IMR-90 (cell line): ENCODE measurements around the gene HIPK3. TPM values are rescaled to one million over a fixed set of nuclear protein-coding genes. Genes with fewer than 3 reads are reported as not detected.

Experiments
- ATAC-seq: fragments of 200-7000 bp; cut with Tn5 transposase; 2 replicates; pipeline ENCODE4 v1.9.1; 2020; ENCODE audit warnings: low read depth, mild to moderate bottlenecking, moderate library complexity
- BruUV-seq: library from RNA; stranded (reverse); fragments of 400-500 nt; replicated peaks from 2 replicates; lab custom pipeline; 2021; lab: Mats Ljungman, UMichigan
- CTCF ChIA-PET: fragments of 300-600 bp; formaldehyde crosslinking; extraction: SDS; loops from one replicate; lab custom pipeline; 2021; ENCODE audit warnings: antibody characterized with exemption; lab: Yijun Ruan, JAX
- POLR2A ChIA-PET: fragments of 300-600 bp; sonication (Branson Sonifier 250); formaldehyde crosslinking; loops from one replicate; lab custom pipeline; 2022; ENCODE audit warnings: antibody characterized with exemption; ENCODE audit not compliant: unreplicated experiment; lab: Charles Lee
- DNase-seq: peaks from one replicate; pipeline ENCODE4 v3.0.0; 2013
- H2AFZ ChIP-seq: replicated peaks from 2 replicates; pipeline ENCODE3; 2013; ENCODE audit warnings: low read length, mild to moderate bottlenecking; ENCODE audit not compliant: poor library complexity
- H2AK5ac ChIP-seq: 2 replicates; pipeline ENCODE4 v1.6.1; 2013; ENCODE audit warnings: low read depth, low read length, inconsistent platforms
- H2AK9ac ChIP-seq: replicated peaks from 2 replicates; pipeline ENCODE3; 2013; ENCODE audit warnings: mild to moderate bottlenecking, low read depth, low read length, moderate library complexity; ENCODE audit not compliant: poor library complexity
- H2BK120ac ChIP-seq: 2 replicates; pipeline ENCODE4 v1.6.1; 2013; ENCODE audit warnings: low read depth, low read length, inconsistent platforms
- H2BK15ac ChIP-seq: 3 replicates; pipeline ENCODE4 v1.6.1; 2013; ENCODE audit warnings: low read depth, low read length, inconsistent platforms
- H2BK20ac ChIP-seq: 2 replicates; pipeline ENCODE4 v1.6.1; 2013; ENCODE audit warnings: low read depth, mild to moderate bottlenecking, inconsistent platforms, low read length, moderate library complexity
- H2BK5ac ChIP-seq: 2 replicates; pipeline ENCODE4 v1.6.1; 2013; ENCODE audit warnings: mild to moderate bottlenecking, low read depth, low read length, inconsistent platforms; ENCODE audit not compliant: poor library complexity, severe bottlenecking
- H3K14ac ChIP-seq: replicated peaks from 2 replicates; pipeline ENCODE4 v1.6.1; 2013; ENCODE audit warnings: low read depth, low read length, inconsistent platforms
- H3K18ac ChIP-seq: 2 replicates; pipeline ENCODE4 v1.6.1; 2013; ENCODE audit warnings: low read depth, low read length, control low read depth
- H3K23ac ChIP-seq: 2 replicates; pipeline ENCODE4 v1.6.1; 2013; ENCODE audit warnings: low read depth, low read length, inconsistent platforms
- H3K27ac ChIP-seq: 2 replicates; pipeline ENCODE4 v1.5.1; 2013; ENCODE audit warnings: mild to moderate bottlenecking, control low read depth, low read length; ENCODE audit not compliant: insufficient read depth
- H3K27me3 ChIP-seq: 2 replicates; pipeline ENCODE4 v1.6.1; 2013; ENCODE audit warnings: low read length; ENCODE audit not compliant: control insufficient read depth, insufficient read depth
- H3K36me3 ChIP-seq: 2 replicates; pipeline ENCODE4 v1.6.1; 2013; ENCODE audit warnings: low read length, mixed read lengths; ENCODE audit not compliant: control insufficient read depth, insufficient read depth
- H3K4ac ChIP-seq: 2 replicates; pipeline ENCODE4 v1.6.1; 2013; ENCODE audit warnings: low read depth, low read length, inconsistent platforms
- H3K4me1 ChIP-seq: 2 replicates; pipeline ENCODE4 v1.6.1; 2013; ENCODE audit warnings: low read length, mixed read lengths; ENCODE audit not compliant: control insufficient read depth, insufficient read depth
- H3K4me2 ChIP-seq: 2 replicates; pipeline ENCODE4 v1.6.1; 2013; ENCODE audit warnings: low read depth, mild to moderate bottlenecking, control low read depth, low read length, moderate library complexity
- H3K4me3 ChIP-seq: 2 replicates; pipeline ENCODE4 v1.5.1; 2013; ENCODE audit warnings: low read depth, mild to moderate bottlenecking, control low read depth, low read length, moderate library complexity; ENCODE audit not compliant: insufficient read depth
- H3K56ac ChIP-seq: 2 replicates; pipeline ENCODE4 v1.6.1; 2013; ENCODE audit warnings: low read length, inconsistent platforms; ENCODE audit not compliant: insufficient read depth; ENCODE audit errors: extremely low read depth
- H3K79me1 ChIP-seq, 2 experiments: 2 replicates each; pipeline ENCODE4 v1.6.1; 2013; ENCODE audit warnings: low read length in 2 of 2, inconsistent platforms in 1 of 2, low read depth in 1 of 2
- H3K9ac ChIP-seq: 2 replicates; pipeline ENCODE4 v1.6.1; 2013; ENCODE audit warnings: low read depth, low read length, control low read depth
- H3K9me1 ChIP-seq: 2 replicates; pipeline ENCODE4 v1.6.1; 2013; ENCODE audit warnings: low read length, inconsistent platforms; ENCODE audit not compliant: insufficient read depth
- H3K9me3 ChIP-seq: 2 replicates; pipeline ENCODE4 v1.6.1; 2013; ENCODE audit warnings: low read length; ENCODE audit not compliant: control insufficient read depth, insufficient read depth
- H4K20me1 ChIP-seq: 2 replicates; pipeline ENCODE4 v1.6.1; 2013; ENCODE audit warnings: low read length, inconsistent platforms; ENCODE audit not compliant: insufficient read depth
- H4K5ac ChIP-seq: 2 replicates; pipeline ENCODE4 v1.6.1; 2013; ENCODE audit warnings: mild to moderate bottlenecking, low read depth, low read length, control low read depth
- H4K8ac ChIP-seq, 2 experiments: 2 replicates each; pipeline ENCODE4 v1.6.1; 2013; ENCODE audit warnings: low read depth in 2 of 2, low read length in 2 of 2, control low read depth in 1 of 2, inconsistent platforms in 1 of 2
- H4K91ac ChIP-seq: 2 replicates; pipeline ENCODE4 v1.6.1; 2013; ENCODE audit warnings: low read depth, low read length, inconsistent platforms; ENCODE audit not compliant: insufficient read depth
- BHLHE40 ChIP-seq: fragments of 150-350 bp; IDR thresholded peaks from 2 replicates; pipeline ENCODE4 v1.6.1; 2016; ENCODE audit warnings: mild to moderate bottlenecking, low read depth, low read length
- CEBPB ChIP-seq: IDR thresholded peaks from 2 replicates; pipeline ENCODE4 v1.6.1; 2012; ENCODE audit warnings: low read depth, low read length, improper control_type of control experiment
- CHD1 ChIP-seq: IDR thresholded peaks from 2 replicates; pipeline ENCODE4 v1.6.1; 2012; ENCODE audit warnings: low read depth, low read length, improper control_type of control experiment
- FOS ChIP-seq: fragments of 150-350 bp; IDR thresholded peaks from 2 replicates; pipeline ENCODE4 v1.6.1; 2016; ENCODE audit warnings: low read depth, low read length
- MAFK ChIP-seq: IDR thresholded peaks from 2 replicates; pipeline ENCODE4 v1.6.1; 2012; ENCODE audit warnings: low read depth, low read length, improper control_type of control experiment
- MAZ ChIP-seq: IDR thresholded peaks from 2 replicates; pipeline ENCODE4 v1.6.1; 2012; ENCODE audit warnings: low read depth, mild to moderate bottlenecking, low read length, improper control_type of control experiment, moderate library complexity, borderline replicate concordance
- MXI1 ChIP-seq: IDR thresholded peaks from 2 replicates; pipeline ENCODE4 v1.6.1; 2012; ENCODE audit warnings: low read depth, mild to moderate bottlenecking, low read length, moderate library complexity, borderline replicate concordance
- NFE2L2 ChIP-seq: fragments of 150-350 bp; IDR thresholded peaks from 2 replicates; pipeline ENCODE4 v1.6.1; 2016; ENCODE audit warnings: low read depth, mild to moderate bottlenecking, low read length
- POLR2A ChIP-seq: IDR thresholded peaks from 2 replicates; pipeline ENCODE4 v1.6.1; 2012; ENCODE audit warnings: mild to moderate bottlenecking, low read depth, low read length
- RAD21 ChIP-seq: IDR thresholded peaks from 2 replicates; pipeline ENCODE4 v1.6.1; 2012; ENCODE audit warnings: low read length, improper control_type of control experiment
- RCOR1 ChIP-seq: IDR thresholded peaks from 2 replicates; pipeline ENCODE4 v1.6.1; 2012; ENCODE audit warnings: mild to moderate bottlenecking, low read length, improper control_type of control experiment; ENCODE audit not compliant: insufficient replicate concordance
- RFX5 ChIP-seq: IDR thresholded peaks from 2 replicates; pipeline ENCODE4 v1.8.0; 2012; ENCODE audit warnings: low read depth, mild to moderate bottlenecking, low read length, moderate library complexity
- SMC3 ChIP-seq: fragments of 150-350 bp; IDR thresholded peaks from 2 replicates; pipeline ENCODE4 v1.6.1; 2016; ENCODE audit warnings: low read depth, mild to moderate bottlenecking, antibody characterized with exemption, low read length, moderate library complexity
- WGBS, 2 experiments: methylation state at CpG; one replicate each; pipeline versions ENCODE4 v1.1.5 to v1.1.7; 2013; ENCODE audit warnings: missing lambda C conversion rate in 2 of 2; ENCODE audit not compliant: insufficient read length in 1 of 2; ENCODE audit errors: extremely low coverage in 2 of 2; 5-methylcytosine and 5-hydroxymethylcytosine counted together
- dilution Hi-C: fragments of 300-500 bp; cut with HindIII; formaldehyde crosslinking; loops from one replicate; pipeline ENCODE4 v1.14.3; 2018; ENCODE audit warnings: low sequenced_read_pairs; ENCODE audit not compliant: unreplicated experiment
- in situ Hi-C: fragments of 300-500 bp; cut with MboI; formaldehyde crosslinking; loops from 3 replicates; pipeline ENCODE4 v1.14.3; 2019; ENCODE audit warnings: low sequenced_read_pairs, inconsistent platforms, mixed read lengths
- intact Hi-C: fragments of 100-400 bp; cut with micrococcal nuclease; formaldehyde crosslinking; loops from 2 replicates; pipeline ENCODE4 v1.10.0; 2022
- polyA plus RNA-seq, 3 experiments: library from polyadenylated mRNA; depleted of rRNA; stranded (reverse); fragments of >200 nt; gene quantifications; 2 replicates each; pipeline ENCODE4 v1.2.3, GENCODE V29; 2012; ENCODE audit warnings: low replicate concordance in 1 of 3
- total RNA-seq: library from RNA; depleted of rRNA; stranded (reverse); fragments of >200 nt; gene quantifications from 2 replicates; pipeline ENCODE4 v1.2.3, GENCODE V29; 2012
- TF ChIP-seq, protein P1 (sequence below): conservative IDR thresholded peaks from 2 replicates; pipeline ENCODE4 v1.5.1; 2012; ENCODE audit warnings: mild to moderate bottlenecking, low read depth, low read length, improper control_type of control experiment
- TF ChIP-seq, protein P2 (sequence below): fragments of 150-350 bp; IDR thresholded peaks from 2 replicates; pipeline ENCODE4 v1.6.1; 2016; ENCODE audit warnings: low read depth, mild to moderate bottlenecking, low read length, moderate library complexity, borderline replicate concordance

HIPK3 gene
- total and polyA plus RNA-seq, 2 of the 4 experiments (the other 2 are of a cell fraction), result 8.3 to 103 TPM

DNA sequence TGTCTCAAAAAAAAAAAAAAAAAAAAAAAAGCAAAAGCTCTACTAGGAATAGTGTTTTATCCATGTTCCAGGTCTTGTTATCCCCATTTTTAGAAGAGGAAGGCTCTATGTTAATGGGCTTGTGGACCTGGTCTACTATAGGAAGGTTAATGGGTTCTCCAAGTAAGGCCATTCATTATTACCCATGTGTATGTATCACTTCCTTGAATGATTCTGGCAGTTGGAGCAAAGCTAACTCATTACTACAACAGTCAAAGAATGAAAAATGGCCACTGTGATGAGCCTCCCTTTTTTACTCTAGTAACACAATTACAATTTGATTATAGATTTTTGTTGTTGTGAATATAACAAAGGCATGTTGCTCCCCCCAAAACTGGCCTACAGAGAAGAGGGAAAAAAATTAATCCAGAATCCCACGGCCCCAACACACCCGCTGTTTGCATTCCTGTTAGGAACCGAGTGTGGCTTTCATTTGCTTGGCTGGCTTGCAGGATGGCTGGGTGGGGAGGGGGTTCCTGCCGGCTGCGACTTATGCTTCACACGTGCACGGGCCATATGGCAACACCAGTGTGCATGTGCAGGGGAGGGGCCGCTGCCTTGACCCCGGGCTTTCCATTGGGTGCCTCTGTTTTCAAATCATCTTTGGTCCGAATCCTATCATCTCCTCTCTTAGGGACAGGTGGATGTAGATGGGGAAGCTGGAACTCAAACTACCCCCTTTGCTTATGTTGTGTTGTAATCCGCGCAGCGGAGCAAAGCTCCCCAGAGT, 148.8 kb downstream of the HIPK3 start:
- no peak overlapping the region for H3K4ac ChIP-seq
- no peak overlapping the region for H4K8ac ChIP-seq
- H4K20me1 ChIP-seq, result no peaks in the 10 kb centered on the region
- H3K4me3 ChIP-seq, result no peak overlapping the region
- no peak overlapping the region for H2AK9ac ChIP-seq
- no peak overlapping the region for H3K56ac ChIP-seq
- no peak overlapping the region for H2BK20ac ChIP-seq
- no peaks in the 10 kb centered on the region for H3K36me3 ChIP-seq
- H3K23ac ChIP-seq, result no peak overlapping the region
- no peak for DNase-seq
- no peak overlapping the region for H3K4me2 ChIP-seq
- no peaks in the 10 kb centered on the region for H3K9me3 ChIP-seq
- dilution Hi-C loops (no loop called here), in situ Hi-C loops (no loop called here), intact Hi-C loops (no loop called here)
- no TSS peak for BruUV-seq
- no peak for ATAC-seq
- H3K9ac ChIP-seq, result no peak overlapping the region
- H2AK5ac ChIP-seq, result no peak overlapping the region
- H2BK15ac ChIP-seq, result no peak overlapping the region
- H3K9me1 ChIP-seq, result peaks cover 5% of the 10 kb centered on the region
- H3K27me3 ChIP-seq, result no peaks in the 10 kb centered on the region
- H4K5ac ChIP-seq, result no peak overlapping the region
- H3K18ac ChIP-seq, result no peak overlapping the region
- H4K91ac ChIP-seq, result no peak overlapping the region
- no peak overlapping the region for H3K14ac ChIP-seq
- CTCF ChIA-PET, result interaction anchor here (0.5 kb wide), 1 partner anchor 241 kb away, joined by 3 read pairs; no protein-coding TSS in a partner anchor
- H2AFZ ChIP-seq, result no peak overlapping the region
- no peak overlapping the region for H3K27ac ChIP-seq
- H2BK5ac ChIP-seq, result no peak overlapping the region
- no CpG with 5 or more reads among the region's 13 CpGs for WGBS, 2 experiments
- H2BK120ac ChIP-seq, result no peak overlapping the region
- POLR2A ChIA-PET, result no interaction called here
- H3K4me1 ChIP-seq, result no peaks in the 10 kb centered on the region
- peaks cover 0 to 36% of the 10 kb centered on the region in 2 experiments; a peak in 3 of 4 replicates for H3K79me1 ChIP-seq
- TF ChIP-seq FOS, result no peak
- TF ChIP-seq MAFK, result no peak
- TF ChIP-seq CHD1, result no peak
- no peak for TF ChIP-seq BHLHE40
- TF ChIP-seq, protein P1, sequence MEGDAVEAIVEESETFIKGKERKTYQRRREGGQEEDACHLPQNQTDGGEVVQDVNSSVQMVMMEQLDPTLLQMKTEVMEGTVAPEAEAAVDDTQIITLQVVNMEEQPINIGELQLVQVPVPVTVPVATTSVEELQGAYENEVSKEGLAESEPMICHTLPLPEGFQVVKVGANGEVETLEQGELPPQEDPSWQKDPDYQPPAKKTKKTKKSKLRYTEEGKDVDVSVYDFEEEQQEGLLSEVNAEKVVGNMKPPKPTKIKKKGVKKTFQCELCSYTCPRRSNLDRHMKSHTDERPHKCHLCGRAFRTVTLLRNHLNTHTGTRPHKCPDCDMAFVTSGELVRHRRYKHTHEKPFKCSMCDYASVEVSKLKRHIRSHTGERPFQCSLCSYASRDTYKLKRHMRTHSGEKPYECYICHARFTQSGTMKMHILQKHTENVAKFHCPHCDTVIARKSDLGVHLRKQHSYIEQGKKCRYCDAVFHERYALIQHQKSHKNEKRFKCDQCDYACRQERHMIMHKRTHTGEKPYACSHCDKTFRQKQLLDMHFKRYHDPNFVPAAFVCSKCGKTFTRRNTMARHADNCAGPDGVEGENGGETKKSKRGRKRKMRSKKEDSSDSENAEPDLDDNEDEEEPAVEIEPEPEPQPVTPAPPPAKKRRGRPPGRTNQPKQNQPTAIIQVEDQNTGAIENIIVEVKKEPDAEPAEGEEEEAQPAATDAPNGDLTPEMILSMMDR, result no peak
- TF ChIP-seq MXI1, result no peak
- TF ChIP-seq SMC3, result no peak
- TF ChIP-seq MAZ, result no peak
- no peak for TF ChIP-seq RAD21
- no peak for TF ChIP-seq RFX5
- no peak for TF ChIP-seq RCOR1
- TF ChIP-seq, protein P2, sequence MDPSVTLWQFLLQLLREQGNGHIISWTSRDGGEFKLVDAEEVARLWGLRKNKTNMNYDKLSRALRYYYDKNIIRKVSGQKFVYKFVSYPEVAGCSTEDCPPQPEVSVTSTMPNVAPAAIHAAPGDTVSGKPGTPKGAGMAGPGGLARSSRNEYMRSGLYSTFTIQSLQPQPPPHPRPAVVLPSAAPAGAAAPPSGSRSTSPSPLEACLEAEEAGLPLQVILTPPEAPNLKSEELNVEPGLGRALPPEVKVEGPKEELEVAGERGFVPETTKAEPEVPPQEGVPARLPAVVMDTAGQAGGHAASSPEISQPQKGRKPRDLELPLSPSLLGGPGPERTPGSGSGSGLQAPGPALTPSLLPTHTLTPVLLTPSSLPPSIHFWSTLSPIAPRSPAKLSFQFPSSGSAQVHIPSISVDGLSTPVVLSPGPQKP, result no peak
- no peak for TF ChIP-seq CEBPB
- no peak for TF ChIP-seq NFE2L2
- no peak for TF ChIP-seq POLR2A
